Transverse colon (tissue), 3 donors: ENCODE data around the gene UCK1.

Experiments
- CTCF ChIP-seq, 5 experiments: fragments of 200-600 bp in 3 of 5; fragments of 450-650 bp in 2 of 5; sonication (generic) in 3 of 5; IDR thresholded peaks; 1 replicate in 2 of 5; 2 replicates in 3 of 5; pipeline ENCODE4 v1.5.1; 2016 to 2017; ENCODE audit warnings: antibody characterized with exemption in 5 of 5, inconsistent platforms in 3 of 5, mild to moderate bottlenecking in 2 of 5, moderate library complexity in 1 of 5
- EP300 ChIP-seq: sonication (generic); formaldehyde crosslinking; IDR thresholded peaks from one replicate; pipeline ENCODE4 v1.6.1; 2017; ENCODE audit warnings: antibody characterized with exemption, low read depth

- TF ChIP-seq CTCF (IDR thresholded peaks at IDR 0.05) (no peak), EP300 (no peak)
Observed at GRCh38 chr9:131485728-131486422, 45.2 kb downstream of the UCK1 start.
